Measurements from ENCODE around the gene PCDHGA3. TPM values are rescaled to one million over a fixed set of nuclear protein-coding genes. Genes with fewer than 3 reads are reported as not detected.
A peak's percentile ranks its signal among the peaks of the same experiment; 100 is the strongest.
"Not testable (repeated sequence)": the region's sequence is repeated elsewhere in the genome, so short reads cannot be mapped to it uniquely, and the experiment has no call there.

Gene PCDHGA3
- polyA plus RNA-seq, 3 donors = not detected

GRCh38 chr5:141374627-141375026, 31.0 kb downstream of the PCDHGA3 start:
- Histone ChIP-seq H3K9me3 (replicated peaks in 1 of 2; ENCODE audit: control insufficient read depth in 1 of 2, insufficient read depth in 1 of 2, low read length in 2 of 2) (peaks cover 64 to 73% of the 10 kb centered on the region in 2 donors), H3K4me2 (replicated peaks; ENCODE audit: extremely low read depth, low read length, poor library complexity, severe bottlenecking) (no peak overlapping the region), H3K4me3 (replicated peaks in 1 of 3; ENCODE audit: low read depth in 2 of 3, low read length in 3 of 3) (no peak overlapping the region), H3K9ac (ENCODE audit: insufficient read depth, low read length, poor library complexity, severe bottlenecking) (no peak overlapping the region), H3K36me3 (replicated peaks in 1 of 2; ENCODE audit: control insufficient read depth in 1 of 2, insufficient read depth in 2 of 2, low read length in 2 of 2) (no peaks in the 10 kb centered on the region), H2AFZ (ENCODE audit: insufficient read depth, low read depth, low read length, poor library complexity, severe bottlenecking) (no peak overlapping the region), H3K79me2 (ENCODE audit: insufficient read depth, low read length) (no peaks in the 10 kb centered on the region), H3K27ac (ENCODE audit: low read depth in 1 of 2, low read length in 2 of 2) (no peak overlapping the region), H3K4me1 (ENCODE audit: control insufficient read depth in 1 of 2, insufficient read depth in 2 of 2, low read length in 2 of 2) (no peaks in the 10 kb centered on the region), H4K20me1 (ENCODE audit: insufficient read depth, low read length) (no peaks in the 10 kb centered on the region), H3K27me3 (ENCODE audit: control insufficient read depth in 2 of 2, insufficient read depth in 2 of 2, low read length in 2 of 2) (peaks cover 31 to 82% of the 10 kb centered on the region in 2 donors)
- Mint-ChIP-seq H3K27ac (no peak overlapping the region), H3K36me3 (peaks cover 6 to 11% of the 10 kb centered on the region in 2 donors), H3K4me3 (peak overlapping the region in 1 of 2 donors; percentile 57), H3K4me1 (peaks cover 8% of the 10 kb centered on the region), H3K9me3 (peaks cover 42 to 83% (median 73%) of the 10 kb centered on the region in 7 donors), H3K27me3 (ENCODE audit: low read depth in 3 of 3) (peaks cover 37 to 70% (median 58%) of the 10 kb centered on the region in 3 donors)
- no peak for DNase-seq
- intact Hi-C loops (cut with micrococcal nuclease) = no loop called here
- WGBS (ENCODE audit: insufficient coverage) = 65% methylated on average over 11 of the region's 14 CpGs
- no peak for TF ChIP-seq CTCF (IDR thresholded peaks at IDR 0.05)

- H3K4me1 Mint-ChIP-seq; H3K36me3 ChIP-seq (replicated peaks in 1 of 2; ENCODE audit: control insufficient read depth in 1 of 2, insufficient read depth in 2 of 2, low read length in 2 of 2); H3K27ac Mint-ChIP-seq; H3K4me1 ChIP-seq (ENCODE audit: control insufficient read depth in 1 of 2, insufficient read depth in 2 of 2, low read length in 2 of 2); H3K4me3 ChIP-seq (replicated peaks in 1 of 3; ENCODE audit: low read depth in 2 of 3, low read length in 3 of 3); H3K27ac ChIP-seq (ENCODE audit: low read depth in 1 of 2, low read length in 2 of 2); H4K20me1 ChIP-seq (ENCODE audit: insufficient read depth, low read length); intact Hi-C loops (cut with micrococcal nuclease); DNase-seq; H3K9ac ChIP-seq (ENCODE audit: insufficient read depth, low read length, poor library complexity, severe bottlenecking); H3K4me2 ChIP-seq (replicated peaks; ENCODE audit: extremely low read depth, low read length, poor library complexity, severe bottlenecking); H3K79me2 ChIP-seq (ENCODE audit: insufficient read depth, low read length); H2AFZ ChIP-seq (ENCODE audit: insufficient read depth, low read depth, low read length, poor library complexity, severe bottlenecking): not testable (repeated sequence)
- Mint-ChIP-seq H3K9me3 (peaks cover 38 to 78% (median 69%) of the 10 kb centered on the region in 7 donors), H3K36me3 (peaks cover 6 to 11% of the 10 kb centered on the region in 2 donors), H3K4me3 (peak overlapping the region in 1 of 2 donors; percentile 63), H3K27me3 (ENCODE audit: low read depth in 3 of 3) (peaks cover 34 to 67% (median 48%) of the 10 kb centered on the region in 3 donors)
- Histone ChIP-seq H3K9me3 (replicated peaks in 1 of 2; ENCODE audit: control insufficient read depth in 1 of 2, insufficient read depth in 1 of 2, low read length in 2 of 2) (peaks cover 57 to 67% of the 10 kb centered on the region in 2 donors), H3K27me3 (ENCODE audit: control insufficient read depth in 2 of 2, insufficient read depth in 2 of 2, low read length in 2 of 2) (peaks cover 29 to 77% of the 10 kb centered on the region in 2 donors)
- WGBS (ENCODE audit: insufficient coverage) = 49% methylated on average over 23 of the region's 48 CpGs
Observed at GRCh38 chr5:141375444-141376155, 32.0 kb downstream of the PCDHGA3 start.
